Neural progenitor cell (in vitro differentiated cells): Measurements from ENCODE around the gene CHSY3.

Experiments used
- CTCF ChIP-seq: fragments of 200-600 bp; sonication (generic); IDR thresholded peaks from 2 replicates; pipeline ENCODE4 v1.5.1; 2017; ENCODE audit warnings: antibody characterized with exemption, mild to moderate bottlenecking
- EZH2 ChIP-seq: fragments of 200-600 bp; sonication (generic); IDR thresholded peaks from 2 replicates; pipeline ENCODE4 v1.6.1; 2017; ENCODE audit warnings: antibody characterized with exemption, mild to moderate bottlenecking, moderate library complexity

DNA sequence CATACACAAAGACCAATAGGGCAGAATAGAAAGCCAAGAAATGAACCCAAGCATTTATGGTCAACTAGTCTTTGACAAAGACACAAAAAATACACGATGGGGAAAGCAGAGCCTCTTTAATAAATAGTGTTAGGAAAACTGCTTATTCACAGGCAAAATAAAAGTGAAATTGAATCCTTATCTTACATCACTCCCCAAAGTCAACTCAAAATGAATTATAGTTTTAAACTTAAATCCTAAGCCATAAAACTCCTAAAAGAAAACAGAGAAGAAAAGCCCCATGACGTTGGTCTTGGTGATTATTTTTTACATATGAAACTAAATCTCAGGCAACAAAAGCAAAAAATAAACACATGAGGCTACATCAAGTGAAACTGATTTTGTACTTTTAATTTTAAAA, 46.8 kb downstream of the CHSY3 start:
- TF ChIP-seq CTCF (no peak), EZH2 (no peak)
